Fibroblast of lung (primary cell): Measurements from ENCODE around the gene WNT7B. TPM values are rescaled to one million over a fixed set of nuclear protein-coding genes. Genes with fewer than 3 reads are reported as not detected.

ENCODE experiments used
- DNase-seq, 2 donors: peaks; one replicate each; pipeline versions ENCODE4 v3.0.0 to v3.0.0-alpha.2; 2010; ENCODE audit warnings: low read depth in 2 of 2
- H2AFZ ChIP-seq: 2 replicates; pipeline ENCODE4 v1.5.1; 2012; ENCODE audit warnings: low read length, control low read depth, inconsistent platforms
- H3K27ac ChIP-seq: 2 replicates; pipeline ENCODE4 v1.5.1; 2011; ENCODE audit warnings: low read length, control low read depth; ENCODE audit not compliant: insufficient read depth
- H3K27me3 ChIP-seq: 2 replicates; pipeline ENCODE4 v1.5.1; 2011; ENCODE audit warnings: mild to moderate bottlenecking, low read length; ENCODE audit not compliant: control insufficient read depth, insufficient read depth
- H3K36me3 ChIP-seq: 2 replicates; pipeline ENCODE4 v1.5.1; 2011; ENCODE audit warnings: low read length; ENCODE audit not compliant: control insufficient read depth, insufficient read depth
- H3K4me1 ChIP-seq: 2 replicates; pipeline ENCODE4 v1.5.1; 2011; ENCODE audit warnings: low read length; ENCODE audit not compliant: control insufficient read depth, insufficient read depth; ENCODE audit errors: extremely low read depth
- H3K4me2 ChIP-seq: 2 replicates; pipeline ENCODE4 v1.5.1; 2011; ENCODE audit warnings: low read length, control low read depth; ENCODE audit not compliant: insufficient read depth; ENCODE audit errors: extremely low read depth
- H3K4me3 ChIP-seq, 4 experiments: fragments of 200-600 bp in 1 of 4; sonication (generic) in 1 of 4; replicated peaks in 1 of 4; 2 replicates each; pipeline ENCODE4 v1.5.1; 2011 to 2016; ENCODE audit warnings: low read length in 4 of 4, low read depth in 3 of 4, mild to moderate bottlenecking in 3 of 4, control low read depth in 2 of 4, inconsistent platforms in 1 of 4, mixed read lengths in 1 of 4; ENCODE audit not compliant: insufficient read depth in 1 of 4; ENCODE audit errors: control extremely low read depth in 1 of 4
- H3K79me2 ChIP-seq: 2 replicates; pipeline ENCODE4 v1.5.1; 2012; ENCODE audit warnings: mild to moderate bottlenecking, low read length, inconsistent platforms; ENCODE audit not compliant: control insufficient read depth, insufficient read depth
- H3K9ac ChIP-seq: 2 replicates; pipeline ENCODE4 v1.5.1; 2011; ENCODE audit warnings: mild to moderate bottlenecking, low read length, control low read depth; ENCODE audit not compliant: insufficient read depth
- H3K9me3 ChIP-seq: 2 replicates; pipeline ENCODE4 v1.5.1; 2012; ENCODE audit warnings: low read depth, low read length; ENCODE audit not compliant: control insufficient read depth, insufficient read depth
- H4K20me1 ChIP-seq: 2 replicates; pipeline ENCODE4 v1.5.1; 2011; ENCODE audit warnings: low read length; ENCODE audit not compliant: control insufficient read depth, insufficient read depth; ENCODE audit errors: extremely low read depth
- CTCF ChIP-seq, 2 donors: IDR thresholded peaks in 1 of 2; conservative IDR thresholded peaks in 1 of 2; 1 replicate in 1 of 2; 2 replicates in 1 of 2; pipeline ENCODE4 v1.5.1; 2011 to 2012; ENCODE audit warnings: low read length in 2 of 2, control low read depth in 1 of 2, inconsistent platforms in 1 of 2, low read depth in 1 of 2, mild to moderate bottlenecking in 1 of 2
- EZH2 ChIP-seq: IDR thresholded peaks from 2 replicates; pipeline ENCODE4 v1.5.1; 2012; ENCODE audit warnings: low read length, control low read depth, mild to moderate bottlenecking; ENCODE audit errors: missing control alignments
- polyA plus RNA-seq, 2 donors: library from polyadenylated mRNA; depleted of rRNA in 1 of 2; stranded (reverse) in 1 of 2; unstranded in 1 of 2; fragments of >200 nt; gene quantifications; 2 replicates each; pipeline ENCODE4 v1.2.1, GENCODE V29; 2011 to 2012; ENCODE audit warnings: missing spikeins in 1 of 2
- total RNA-seq: library from RNA; depleted of rRNA; stranded (reverse); fragments of >200 nt; gene quantifications from 2 replicates; pipeline ENCODE4 v1.2.1, GENCODE V29; 2014

The WNT7B gene
- total and polyA plus RNA-seq, 2 donors (not counting 1 experiment from before 2014, with no cell fraction given) = 0.17 TPM; not detected in 1

- Histone ChIP-seq H2AFZ (no peak overlapping the region), H3K4me1 (peaks cover 8% of the 10 kb centered on the region), H3K4me2 (no peak overlapping the region), H3K27ac (no peak overlapping the region), H3K79me2 (no peaks in the 10 kb centered on the region), H3K9ac (no peak overlapping the region), H3K27me3 (peaks cover 2% of the 10 kb centered on the region), H3K4me3 (no peak overlapping the region), H3K36me3 (no peaks in the 10 kb centered on the region), H4K20me1 (no peaks in the 10 kb centered on the region), H3K9me3 (no peaks in the 10 kb centered on the region)
- DNase-seq = peak in 1 of 2 donors; percentile 34
- TF ChIP-seq CTCF (conservative IDR thresholded peaks at IDR 0.05 in 1 of 2, IDR thresholded peaks at IDR 0.05 in 1 of 2; ENCODE audit: low read depth in 1 of 2, low read length in 2 of 2) = no peak
- TF ChIP-seq EZH2 = no peak
Observed at GRCh38 chr22:45966320-45966894, 10.6 kb downstream of the WNT7B start.

- no peak overlapping the region for H3K27ac ChIP-seq
- H2AFZ ChIP-seq = no peak overlapping the region
- H3K4me1 ChIP-seq = peaks cover 5% of the 10 kb centered on the region
- H3K79me2 ChIP-seq = no peaks in the 10 kb centered on the region
- no peaks in the 10 kb centered on the region for H3K36me3 ChIP-seq
- H3K4me2 ChIP-seq = no peak overlapping the region
- H4K20me1 ChIP-seq = no peaks in the 10 kb centered on the region
- no peak overlapping the region for H3K9ac ChIP-seq
- H3K9me3 ChIP-seq = no peaks in the 10 kb centered on the region
- TF ChIP-seq CTCF (conservative IDR thresholded peaks at IDR 0.05 in 1 of 2, IDR thresholded peaks at IDR 0.05 in 1 of 2; ENCODE audit: low read depth in 1 of 2, low read length in 2 of 2) (no peak), EZH2 (no peak)
- no peak overlapping the region for H3K4me3 ChIP-seq
- DNase-seq = no peak
- H3K27me3 ChIP-seq = no peaks in the 10 kb centered on the region
Observed at GRCh38 chr22:45965563-45965962, 11.4 kb downstream of the WNT7B start.

GRCh38 chr22:45964926-45965527 is 11.9 kb downstream of the WNT7B start:
- Histone ChIP-seq H3K4me3 (no peak overlapping the region), H3K4me2 (no peak overlapping the region), H3K27ac (no peak overlapping the region), H3K36me3 (no peaks in the 10 kb centered on the region), H3K9ac (no peak overlapping the region), H3K4me1 (peaks cover 5% of the 10 kb centered on the region), H3K79me2 (no peaks in the 10 kb centered on the region), H2AFZ (no peak overlapping the region), H3K27me3 (no peaks in the 10 kb centered on the region), H3K9me3 (no peaks in the 10 kb centered on the region), H4K20me1 (no peaks in the 10 kb centered on the region)
- TF ChIP-seq EZH2 (no peak), CTCF (conservative IDR thresholded peaks at IDR 0.05 in 1 of 2, IDR thresholded peaks at IDR 0.05 in 1 of 2; ENCODE audit: low read depth in 1 of 2, low read length in 2 of 2) (no peak)
- DNase-seq = no peak
